ENCODE measurements around the gene CHST3.
"Not testable (repeated sequence)": the region's sequence is repeated elsewhere in the genome, so short reads cannot be mapped to it uniquely, and the experiment has no call there.

CHST3 gene

GRCh38 chr10:72029414-72029813 lies 65.2 kb downstream of the CHST3 start:
- H3K9me3 ChIP-seq (ENCODE audit: insufficient read depth, low read depth, low read length), result no peaks in the 10 kb centered on the region
- H3K9me2 ChIP-seq (replicated peaks; ENCODE audit: low read depth, low read length), result no peaks in the 10 kb centered on the region
- no peaks in the 10 kb centered on the region for H4K20me1 ChIP-seq (ENCODE audit: insufficient read depth, low read length, poor library complexity, severe bottlenecking)
- no peak overlapping the region for H2AFZ ChIP-seq (ENCODE audit: low read length)
- no peaks in the 10 kb centered on the region for H3K27me3 ChIP-seq (ENCODE audit: insufficient read depth, low read length, poor library complexity, severe bottlenecking)
- H3K9ac ChIP-seq (ENCODE audit: low read depth, low read length, poor library complexity, severe bottlenecking), result no peak overlapping the region
- H3K4me1 ChIP-seq (ENCODE audit: insufficient read depth, low read length, poor library complexity, severe bottlenecking), result no peaks in the 10 kb centered on the region
- TF ChIP-seq EZH2phosphoT487 (IDR thresholded peaks at IDR 0.05; ENCODE audit: borderline replicate concordance) (no peak), CTCF (conservative IDR thresholded peaks at IDR 0.05; ENCODE audit: low read length) (no peak)
- H3K79me2 ChIP-seq (ENCODE audit: insufficient read depth, low read length), result no peaks in the 10 kb centered on the region
- H3F3A ChIP-seq (ENCODE audit: low read depth), result no peaks in the 10 kb centered on the region
- no peak overlapping the region for H3K4me2 ChIP-seq (ENCODE audit: low read depth, low read length, poor library complexity, severe bottlenecking)
- no peaks in the 10 kb centered on the region for H3K36me3 ChIP-seq (ENCODE audit: insufficient read depth, low read length)
- no peak overlapping the region for H3K4me3 ChIP-seq (ENCODE audit: low read length, poor library complexity, severe bottlenecking)

GRCh38 chr10:72030762-72031543 lies 66.8 kb downstream of the CHST3 start:
- Histone ChIP-seq H3K4me1 (ENCODE audit: insufficient read depth, low read length, poor library complexity, severe bottlenecking) (no peaks in the 10 kb centered on the region), H3K79me2 (ENCODE audit: insufficient read depth, low read length) (no peaks in the 10 kb centered on the region), H3K4me2 (ENCODE audit: low read depth, low read length, poor library complexity, severe bottlenecking) (no peak overlapping the region), H3K27me3 (ENCODE audit: insufficient read depth, low read length, poor library complexity, severe bottlenecking) (no peaks in the 10 kb centered on the region), H3K9me3 (ENCODE audit: insufficient read depth, low read depth, low read length) (no peaks in the 10 kb centered on the region), H2AFZ (ENCODE audit: low read length) (no peak overlapping the region), H3K36me3 (ENCODE audit: insufficient read depth, low read length) (no peaks in the 10 kb centered on the region), H3K9me2 (replicated peaks; ENCODE audit: low read depth, low read length) (no peaks in the 10 kb centered on the region), H3K9ac (ENCODE audit: low read depth, low read length, poor library complexity, severe bottlenecking) (no peak overlapping the region), H3K4me3 (ENCODE audit: low read length, poor library complexity, severe bottlenecking) (no peak overlapping the region), H4K20me1 (ENCODE audit: insufficient read depth, low read length, poor library complexity, severe bottlenecking) (no peaks in the 10 kb centered on the region), H3F3A (ENCODE audit: low read depth) (no peaks in the 10 kb centered on the region)
- TF ChIP-seq CTCF (conservative IDR thresholded peaks at IDR 0.05; ENCODE audit: low read length) (no peak), EZH2phosphoT487 (IDR thresholded peaks at IDR 0.05; ENCODE audit: borderline replicate concordance) (no peak)

GRCh38 chr10:72031706-72032105 lies 67.5 kb downstream of the CHST3 start:
- Histone ChIP-seq H3K27me3 (ENCODE audit: insufficient read depth, low read length, poor library complexity, severe bottlenecking) (no peaks in the 10 kb centered on the region), H3K4me2 (ENCODE audit: low read depth, low read length, poor library complexity, severe bottlenecking) (no peak overlapping the region)

GRCh38 chr10:72032409-72033162 lies 68.4 kb downstream of the CHST3 start:
- H2AFZ ChIP-seq (ENCODE audit: low read length); H3K4me1 ChIP-seq (ENCODE audit: insufficient read depth, low read length, poor library complexity, severe bottlenecking); H3K9ac ChIP-seq (ENCODE audit: low read depth, low read length, poor library complexity, severe bottlenecking); H3K4me2 ChIP-seq (ENCODE audit: low read depth, low read length, poor library complexity, severe bottlenecking); H3K79me2 ChIP-seq (ENCODE audit: insufficient read depth, low read length); H3F3A ChIP-seq (ENCODE audit: low read depth); H3K36me3 ChIP-seq (ENCODE audit: insufficient read depth, low read length); H3K9me3 ChIP-seq (ENCODE audit: insufficient read depth, low read depth, low read length); H3K4me3 ChIP-seq (ENCODE audit: low read length, poor library complexity, severe bottlenecking); H3K9me2 ChIP-seq (replicated peaks; ENCODE audit: low read depth, low read length); H4K20me1 ChIP-seq (ENCODE audit: insufficient read depth, low read length, poor library complexity, severe bottlenecking); H3K27me3 ChIP-seq (ENCODE audit: insufficient read depth, low read length, poor library complexity, severe bottlenecking): not testable (repeated sequence)

More at GRCh38 chr10:72031706-72032105, 67.5 kb downstream of the CHST3 start:
- Histone ChIP-seq H2AFZ (ENCODE audit: low read length) (no peak overlapping the region), H3K9me2 (replicated peaks; ENCODE audit: low read depth, low read length) (no peaks in the 10 kb centered on the region), H3K36me3 (ENCODE audit: insufficient read depth, low read length) (no peaks in the 10 kb centered on the region), H4K20me1 (ENCODE audit: insufficient read depth, low read length, poor library complexity, severe bottlenecking) (no peaks in the 10 kb centered on the region), H3K4me1 (ENCODE audit: insufficient read depth, low read length, poor library complexity, severe bottlenecking) (no peaks in the 10 kb centered on the region), H3K9ac (ENCODE audit: low read depth, low read length, poor library complexity, severe bottlenecking) (no peak overlapping the region), H3F3A (ENCODE audit: low read depth) (no peaks in the 10 kb centered on the region), H3K4me3 (ENCODE audit: low read length, poor library complexity, severe bottlenecking) (no peak overlapping the region), H3K79me2 (ENCODE audit: insufficient read depth, low read length) (no peaks in the 10 kb centered on the region), H3K9me3 (ENCODE audit: insufficient read depth, low read depth, low read length) (no peaks in the 10 kb centered on the region)
- TF ChIP-seq CTCF (conservative IDR thresholded peaks at IDR 0.05; ENCODE audit: low read length) (no peak), EZH2phosphoT487 (IDR thresholded peaks at IDR 0.05; ENCODE audit: borderline replicate concordance) (no peak)
